ENCODE results near the gene ARHGAP40.

DNA sequence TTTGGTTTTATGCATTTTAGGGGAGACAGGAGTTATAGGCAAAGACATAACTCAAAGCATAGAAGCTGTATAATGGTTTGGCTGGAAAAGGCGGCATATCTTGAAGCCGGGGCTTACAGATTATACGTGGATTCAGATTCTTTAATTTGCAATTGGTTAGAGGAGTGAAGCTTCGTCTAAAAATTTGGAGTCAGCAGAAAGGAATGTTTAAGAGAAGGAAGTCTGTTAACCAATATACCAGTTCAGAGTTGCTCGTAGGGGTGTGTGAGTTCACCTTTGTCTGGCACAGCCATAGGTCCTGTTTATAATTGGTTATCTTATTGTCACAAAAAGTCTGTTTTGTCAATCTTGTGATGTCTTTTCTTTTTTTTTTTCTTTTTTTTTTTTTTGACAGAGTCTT, 8.9 kb downstream of the ARHGAP40 start:
- no peak for TF ChIP-seq POLR2AphosphoS5 (IDR thresholded peaks at IDR 0.05; ENCODE audit: low read depth, low read length)
- no peak for TF ChIP-seq TAF1 (IDR thresholded peaks at IDR 0.05; ENCODE audit: borderline replicate concordance, insufficient read depth, low read length)
- TF ChIP-seq SIN3A (IDR thresholded peaks at IDR 0.05; ENCODE audit: borderline replicate concordance, insufficient read depth, low read length): no peak
